ENCODE results near the gene PCSK9.

DNA sequence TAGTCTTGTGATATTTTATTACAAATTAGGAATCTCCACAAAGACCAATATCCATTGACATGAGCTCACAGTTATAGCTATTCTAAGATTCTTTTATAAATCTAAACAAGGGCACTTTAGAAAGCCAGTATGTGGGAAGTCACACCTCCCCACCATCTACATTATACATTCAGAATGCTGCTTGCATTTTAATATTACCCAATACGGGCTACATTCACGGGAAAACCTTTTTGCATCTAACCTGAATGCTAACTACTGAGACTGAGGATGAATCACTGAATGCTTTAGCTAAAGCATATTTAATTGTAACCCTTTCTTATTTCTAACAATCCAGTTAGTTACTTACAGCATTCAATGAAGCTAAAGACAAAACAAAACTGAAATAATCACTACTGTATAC, 53.1 kb downstream of the PCSK9 start:
- TF ChIP-seq SP1 (IDR thresholded peaks at IDR 0.05) (no peak), ARNT (IDR thresholded peaks at IDR 0.05) (no peak), SUZ12 (IDR thresholded peaks at IDR 0.05) (no peak), ELF4 (IDR thresholded peaks at IDR 0.05) (no peak), NFRKB (IDR thresholded peaks at IDR 0.05) (no peak), L3MBTL2 (conservative IDR thresholded peaks at IDR 0.05) (no peak), HDGF (IDR thresholded peaks at IDR 0.05; ENCODE audit: borderline replicate concordance) (no peak)
- TF ChIP-seq, protein P1, sequence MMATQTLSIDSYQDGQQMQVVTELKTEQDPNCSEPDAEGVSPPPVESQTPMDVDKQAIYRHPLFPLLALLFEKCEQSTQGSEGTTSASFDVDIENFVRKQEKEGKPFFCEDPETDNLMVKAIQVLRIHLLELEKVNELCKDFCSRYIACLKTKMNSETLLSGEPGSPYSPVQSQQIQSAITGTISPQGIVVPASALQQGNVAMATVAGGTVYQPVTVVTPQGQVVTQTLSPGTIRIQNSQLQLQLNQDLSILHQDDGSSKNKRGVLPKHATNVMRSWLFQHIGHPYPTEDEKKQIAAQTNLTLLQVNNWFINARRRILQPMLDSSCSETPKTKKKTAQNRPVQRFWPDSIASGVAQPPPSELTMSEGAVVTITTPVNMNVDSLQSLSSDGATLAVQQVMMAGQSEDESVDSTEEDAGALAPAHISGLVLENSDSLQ (IDR thresholded peaks at IDR 0.05), result no peak
